ENCODE data around the gene METTL6. TPM values are rescaled to one million over a fixed set of nuclear protein-coding genes. Genes with fewer than 3 reads are reported as not detected.

METTL6 gene
- total and polyA plus RNA-seq, 7 donors: 5.4 to 21.9 (median 14.3) TPM

- no peak overlapping the region for H3K4me3 ChIP-seq
- no peak overlapping the region for H3K27ac ChIP-seq
- H3K9me3 ChIP-seq: no peaks in the 10 kb centered on the region
- intact Hi-C loops (cut with DNase I): no loop called here
- peaks cover 13 to 68% (median 50%) of the 10 kb centered on the region in 4 donors for H3K36me3 ChIP-seq
- no peak for TF ChIP-seq POLR2AphosphoS5 (IDR thresholded peaks at IDR 0.05)
- TF ChIP-seq POLR2A (IDR thresholded peaks at IDR 0.05): no peak
- no peak for TF ChIP-seq CTCF (IDR thresholded peaks at IDR 0.05)
- TF ChIP-seq EP300 (IDR thresholded peaks at IDR 0.05): no peak
- no peak for DNase-seq
- WGBS, 2 donors: 67 to 90% methylated on average over 4 of the region's 4 CpGs
- no peaks in the 10 kb centered on the region for H3K4me1 ChIP-seq
- no peaks in the 10 kb centered on the region for H3K27me3 ChIP-seq
These were observed 13.5 kb upstream of the METTL6 start for GRCh38 chr3:15440891-15441290.

- Histone ChIP-seq H3K27ac (no peak overlapping the region), H3K36me3 (peaks cover 13 to 82% (median 62%) of the 10 kb centered on the region in 4 donors)
- intact Hi-C loops (cut with DNase I): no loop called here
These were observed 12.1 kb upstream of the METTL6 start for GRCh38 chr3:15439476-15439875.

GRCh38 chr3:15438983-15439382, 11.6 kb upstream of the METTL6 start:
- no peak for DNase-seq
- Histone ChIP-seq H3K27me3 (no peaks in the 10 kb centered on the region), H3K27ac (no peak overlapping the region), H3K4me3 (no peak overlapping the region), H3K9me3 (no peaks in the 10 kb centered on the region), H3K4me1 (no peaks in the 10 kb centered on the region), H3K36me3 (peaks cover 13 to 87% (median 66%) of the 10 kb centered on the region in 4 donors)
- intact Hi-C loops (cut with DNase I): no loop called here
- TF ChIP-seq CTCF (IDR thresholded peaks at IDR 0.05) (no peak), POLR2A (IDR thresholded peaks at IDR 0.05) (no peak), EP300 (IDR thresholded peaks at IDR 0.05) (no peak), POLR2AphosphoS5 (IDR thresholded peaks at IDR 0.05) (no peak)
- WGBS, 2 donors: 83 to 91% methylated on average over 4 of the region's 4 CpGs

More at GRCh38 chr3:15439476-15439875, 12.1 kb upstream of the METTL6 start:
- H3K9me3 ChIP-seq: no peaks in the 10 kb centered on the region
- no peak overlapping the region for H3K4me3 ChIP-seq
- no peaks in the 10 kb centered on the region for H3K4me1 ChIP-seq
- H3K27me3 ChIP-seq: no peaks in the 10 kb centered on the region
- TF ChIP-seq EP300 (IDR thresholded peaks at IDR 0.05) (no peak), POLR2A (IDR thresholded peaks at IDR 0.05) (no peak), POLR2AphosphoS5 (IDR thresholded peaks at IDR 0.05) (no peak), CTCF (IDR thresholded peaks at IDR 0.05) (no peak)
- DNase-seq: no peak

DNA sequence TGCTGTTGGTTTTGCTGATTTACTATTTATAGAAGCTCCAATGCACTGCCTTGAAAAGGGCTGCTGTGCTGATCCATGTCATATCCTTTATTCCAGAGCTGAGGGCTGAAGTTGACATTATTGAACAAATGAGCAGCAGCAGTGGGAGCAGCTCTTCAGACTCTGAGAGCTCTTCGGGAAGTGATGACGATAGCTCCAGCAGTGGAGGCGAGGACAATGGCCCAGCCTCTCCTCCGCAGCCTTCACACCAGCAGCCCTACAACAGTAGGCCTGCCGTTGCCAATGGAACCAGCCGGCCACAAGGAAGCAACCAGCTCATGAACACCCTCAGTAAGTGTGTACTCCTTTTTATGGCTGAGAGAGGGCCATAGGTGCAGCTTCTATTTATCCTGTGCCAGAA, 8.9 kb upstream of the METTL6 start:
- H3K4me3 ChIP-seq: no peak overlapping the region
- intact Hi-C loops (cut with DNase I): no loop called here
- TF ChIP-seq POLR2AphosphoS5 (IDR thresholded peaks at IDR 0.05): no peak
- no peak for TF ChIP-seq POLR2A (IDR thresholded peaks at IDR 0.05)
- no peak for TF ChIP-seq CTCF (IDR thresholded peaks at IDR 0.05)
- TF ChIP-seq EP300 (IDR thresholded peaks at IDR 0.05): no peak
- peaks cover 13 to 99% (median 59%) of the 10 kb centered on the region in 4 donors for H3K36me3 ChIP-seq
- 96% methylated on average over 6 of the region's 6 CpGs for WGBS, 2 donors
- H3K27me3 ChIP-seq: no peaks in the 10 kb centered on the region
- DNase-seq: no peak
- H3K9me3 ChIP-seq: no peaks in the 10 kb centered on the region
- H3K4me1 ChIP-seq: no peaks in the 10 kb centered on the region
- H3K27ac ChIP-seq: no peak overlapping the region

- H3K9me3 ChIP-seq: no peaks in the 10 kb centered on the region
- no peak overlapping the region for H3K27ac ChIP-seq
- intact Hi-C loops (cut with DNase I): no loop called here
- DNase-seq: no peak
- peaks cover 0 to 1% (median under 1%) of the 10 kb centered on the region in 4 donors for H3K4me1 ChIP-seq
- H3K4me3 ChIP-seq: no peak overlapping the region
- H3K36me3 ChIP-seq: peaks cover 5 to 93% (median 50%) of the 10 kb centered on the region in 4 donors
- 94 to 96% methylated on average over 4 of the region's 4 CpGs for WGBS, 2 donors
- TF ChIP-seq POLR2A (IDR thresholded peaks at IDR 0.05): no peak
- no peak for TF ChIP-seq EP300 (IDR thresholded peaks at IDR 0.05)
- H3K27me3 ChIP-seq: no peaks in the 10 kb centered on the region
These were observed 7.4 kb upstream of the METTL6 start for GRCh38 chr3:15434756-15435155.
